Left ventricle myocardium inferior (tissue), 1 donor: ENCODE data around the gene LRMDA. TPM values are rescaled to one million over a fixed set of nuclear protein-coding genes. Genes with fewer than 3 reads are reported as not detected.

ENCODE experiments used
- DNase-seq: peaks from one replicate; pipeline ENCODE4 v3.0.0-alpha.2; 2020
- H3K27ac ChIP-seq: fragments of 200-600 bp; replicated peaks from 2 replicates; pipeline ENCODE4 v1.8.0; 2021
- H3K27me3 ChIP-seq: fragments of 200-600 bp; 2 replicates; pipeline ENCODE4 v1.8.0; 2021; ENCODE audit warnings: low read depth
- H3K36me3 ChIP-seq: fragments of 200-600 bp; 2 replicates; pipeline ENCODE4 v1.8.0; 2021
- H3K4me1 ChIP-seq: fragments of 200-600 bp; 2 replicates; pipeline ENCODE4 v1.8.0; 2021
- H3K4me3 ChIP-seq: fragments of 200-600 bp; 2 replicates; pipeline ENCODE4 v1.8.0; 2021; ENCODE audit warnings: mild to moderate bottlenecking, moderate library complexity
- H3K9me3 ChIP-seq: fragments of 200-600 bp; replicated peaks from 2 replicates; pipeline ENCODE4 v1.8.0; 2021
- CTCF ChIP-seq: fragments of 200-600 bp; IDR thresholded peaks from 2 replicates; pipeline ENCODE4 v1.8.0; 2021; ENCODE audit warnings: antibody characterized with exemption, mild to moderate bottlenecking, borderline replicate concordance
- intact Hi-C: fragments of 100-400 bp; cut with micrococcal nuclease; formaldehyde crosslinking; loops from one replicate; pipeline ENCODE4 v1.11.0; 2022
- total RNA-seq: library from RNA; stranded (reverse); fragmentation: NEBNext Ultra II Directional; extraction: Animal tissue kit (Norgen Biotek cat#: 25700); gene quantifications from one replicate; pipeline ENCODE4 v1.2.1, GENCODE V29; 2021
- donor health status: DM: no; HTN: yes; CAD: no; lungs with severe emphysema.

Gene LRMDA
- total RNA-seq, 1 donor from 2014 or later, result 18.7 TPM

GRCh38 chr10:75806186-75806585, 374.8 kb downstream of the LRMDA start:
- TF ChIP-seq CTCF, result no peak
- intact Hi-C loops, result no loop called here
- no peaks in the 10 kb centered on the region for H3K4me1 ChIP-seq
- H3K27me3 ChIP-seq, result no peaks in the 10 kb centered on the region
- no peaks in the 10 kb centered on the region for H3K36me3 ChIP-seq
- DNase-seq, result no peak
- no peak overlapping the region for H3K4me3 ChIP-seq
- no peaks in the 10 kb centered on the region for H3K9me3 ChIP-seq
- H3K27ac ChIP-seq, result no peak overlapping the region

- no peaks in the 10 kb centered on the region for H3K9me3 ChIP-seq
- no peak for TF ChIP-seq CTCF
- no peaks in the 10 kb centered on the region for H3K36me3 ChIP-seq
- no peak overlapping the region for H3K27ac ChIP-seq
- intact Hi-C loops, result no loop called here
- H3K27me3 ChIP-seq, result no peaks in the 10 kb centered on the region
- DNase-seq, result no peak
- H3K4me1 ChIP-seq, result no peaks in the 10 kb centered on the region
- no peak overlapping the region for H3K4me3 ChIP-seq
These were observed 376.0 kb downstream of the LRMDA start for GRCh38 chr10:75807456-75807855.

- Histone ChIP-seq H3K27me3 (no peaks in the 10 kb centered on the region), H3K9me3 (no peaks in the 10 kb centered on the region), H3K4me1 (no peaks in the 10 kb centered on the region), H3K4me3 (no peak overlapping the region), H3K36me3 (no peaks in the 10 kb centered on the region), H3K27ac (no peak overlapping the region)
- TF ChIP-seq CTCF, result no peak
- DNase-seq, result no peak
- intact Hi-C loops, result no loop called here
These were observed 377.6 kb downstream of the LRMDA start for GRCh38 chr10:75809003-75809402.

GRCh38 chr10:75814014-75814413, 382.6 kb downstream of the LRMDA start:
- no peak for TF ChIP-seq CTCF
- no peaks in the 10 kb centered on the region for H3K27me3 ChIP-seq
- H3K4me3 ChIP-seq, result no peak overlapping the region
- no peak for DNase-seq
- intact Hi-C loops, result no loop called here
- no peaks in the 10 kb centered on the region for H3K9me3 ChIP-seq
- H3K27ac ChIP-seq, result no peak overlapping the region
- H3K4me1 ChIP-seq, result peaks cover 9% of the 10 kb centered on the region
- no peaks in the 10 kb centered on the region for H3K36me3 ChIP-seq

GRCh38 chr10:75815066-75815465, 383.6 kb downstream of the LRMDA start:
- no peak for TF ChIP-seq CTCF

GRCh38 chr10:75817198-75817597, 385.8 kb downstream of the LRMDA start:
- Histone ChIP-seq H3K9me3 (no peaks in the 10 kb centered on the region), H3K4me1 (peaks cover 9% of the 10 kb centered on the region), H3K36me3 (no peaks in the 10 kb centered on the region), H3K27ac (no peak overlapping the region), H3K27me3 (no peaks in the 10 kb centered on the region), H3K4me3 (no peak overlapping the region)
- no peak for TF ChIP-seq CTCF
- no peak for DNase-seq
- intact Hi-C loops, result no loop called here

More at GRCh38 chr10:75815066-75815465, 383.6 kb downstream of the LRMDA start:
- H3K9me3 ChIP-seq, result no peaks in the 10 kb centered on the region
- H3K36me3 ChIP-seq, result no peaks in the 10 kb centered on the region
- no peak for DNase-seq
- no peaks in the 10 kb centered on the region for H3K27me3 ChIP-seq
- intact Hi-C loops, result no loop called here
- H3K27ac ChIP-seq, result no peak overlapping the region
- H3K4me1 ChIP-seq, result peaks cover 9% of the 10 kb centered on the region
- H3K4me3 ChIP-seq, result no peak overlapping the region
